ENCODE measurements around the gene CARHSP1.

Gene CARHSP1

DNA sequence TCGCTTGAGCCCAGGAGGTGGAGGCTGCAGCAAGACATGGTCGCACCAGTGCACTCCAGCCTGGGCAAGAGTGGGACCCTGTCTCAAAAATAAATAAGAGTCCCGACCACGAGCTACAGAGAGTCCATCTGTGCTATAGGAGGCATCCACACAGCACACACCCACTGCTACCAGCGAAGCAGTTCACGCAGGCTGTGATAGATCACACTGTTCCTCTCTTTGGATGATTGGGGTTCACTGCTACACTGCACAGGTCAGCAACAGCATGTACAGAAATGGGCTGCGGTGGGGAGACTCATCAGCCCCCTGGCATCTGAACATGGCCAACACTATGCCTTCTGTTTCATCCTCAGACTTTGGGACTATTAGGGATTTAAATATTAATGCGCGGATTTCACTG lies 37.4 kb downstream of the CARHSP1 start:
- Histone ChIP-seq H3K4me1 (ENCODE audit: control insufficient read depth in 2 of 2, insufficient read depth in 2 of 2, low read length in 2 of 2) (no peaks in the 10 kb centered on the region), H3K9ac (ENCODE audit: low read depth in 1 of 2, low read length in 2 of 2) (no peak overlapping the region), H3K27me3 (ENCODE audit: control insufficient read depth in 2 of 2, insufficient read depth in 2 of 2, low read length in 2 of 2) (no peaks in the 10 kb centered on the region), H3K4me3 (ENCODE audit: low read length in 2 of 2) (no peak overlapping the region), H3K36me3 (ENCODE audit: control insufficient read depth in 2 of 2, insufficient read depth in 2 of 2, low read length in 2 of 2) (peaks cover 33 to 34% of the 10 kb centered on the region in 2 donors), H3K27ac (ENCODE audit: low read depth in 2 of 2, low read length in 2 of 2) (no peak overlapping the region), H3K9me3 (ENCODE audit: control insufficient read depth in 2 of 2, low read length in 2 of 2) (no peaks in the 10 kb centered on the region)

DNA sequence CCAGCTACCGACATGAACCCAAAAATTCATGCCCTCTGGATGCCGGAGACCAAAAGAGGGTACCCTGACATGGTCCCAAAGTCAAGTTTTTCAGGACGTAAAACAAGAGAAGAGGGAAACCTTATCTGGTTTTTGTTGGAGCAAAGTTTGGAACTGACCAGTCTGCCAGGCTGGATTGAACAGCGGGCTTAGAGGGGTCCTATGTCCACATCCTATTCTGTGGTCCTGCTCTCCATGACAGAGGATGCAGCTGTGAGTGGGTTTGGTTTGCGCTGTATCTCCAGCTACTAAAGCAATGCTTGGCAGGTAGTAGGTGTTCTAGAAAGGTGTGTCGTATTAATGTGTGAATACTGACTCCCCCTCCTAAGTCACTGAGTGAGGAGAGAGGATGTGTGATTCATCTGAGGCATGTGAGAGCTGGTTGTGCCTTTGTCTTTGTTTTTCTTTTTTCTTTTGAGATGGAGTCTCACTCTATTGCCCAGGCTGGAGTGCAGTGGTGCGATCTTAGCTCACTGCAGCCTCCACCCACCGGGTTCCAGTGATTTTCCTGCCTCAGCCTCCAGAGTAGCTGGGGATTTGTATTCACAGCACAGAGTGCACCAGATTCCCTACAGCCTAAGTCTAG lies 40.2 kb downstream of the CARHSP1 start:
- no peaks in the 10 kb centered on the region for H3K27me3 ChIP-seq (ENCODE audit: control insufficient read depth in 2 of 2, insufficient read depth in 2 of 2, low read length in 2 of 2)
- no peak overlapping the region for H3K27ac ChIP-seq (ENCODE audit: low read depth in 2 of 2, low read length in 2 of 2)
- no peaks in the 10 kb centered on the region for H3K9me3 ChIP-seq (ENCODE audit: control insufficient read depth in 2 of 2, low read length in 2 of 2)
- no peak overlapping the region for H3K9ac ChIP-seq (ENCODE audit: low read depth in 1 of 2, low read length in 2 of 2)
- peaks cover 37 to 40% of the 10 kb centered on the region in 2 donors for H3K36me3 ChIP-seq (ENCODE audit: control insufficient read depth in 2 of 2, insufficient read depth in 2 of 2, low read length in 2 of 2)
- no peak overlapping the region for H3K4me3 ChIP-seq (ENCODE audit: low read length in 2 of 2)
- H3K4me1 ChIP-seq (ENCODE audit: control insufficient read depth in 2 of 2, insufficient read depth in 2 of 2, low read length in 2 of 2), result no peaks in the 10 kb centered on the region

DNA sequence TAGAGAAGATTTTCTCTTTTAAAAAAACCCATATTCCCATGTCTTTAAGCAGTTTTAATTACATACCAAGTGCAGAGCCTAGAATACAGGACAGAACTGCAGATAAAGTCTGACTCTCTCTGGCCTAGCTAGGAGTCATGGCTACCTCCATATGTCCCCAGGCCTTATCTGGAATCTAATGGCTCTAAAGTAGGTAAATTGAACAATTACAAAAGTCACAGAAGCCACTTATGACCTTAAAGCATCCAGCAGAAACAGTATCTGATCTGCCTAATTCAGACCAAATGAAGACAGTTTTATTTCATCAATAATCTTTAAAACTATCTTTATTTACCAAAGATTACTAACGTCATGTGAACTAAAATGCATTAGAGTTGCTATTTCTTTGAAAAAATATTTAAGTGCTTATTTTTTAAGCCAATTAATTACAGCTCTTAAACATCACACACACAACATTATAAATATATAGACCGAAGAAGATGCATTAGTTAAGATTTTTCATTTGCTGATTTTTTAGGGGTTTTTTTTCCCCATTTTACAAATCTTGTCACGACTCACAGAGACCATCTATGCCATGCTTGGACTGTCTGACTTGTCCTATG lies 42.4 kb downstream of the CARHSP1 start:
- H3K9me3 ChIP-seq (ENCODE audit: control insufficient read depth in 2 of 2, low read length in 2 of 2), result no peaks in the 10 kb centered on the region

DNA sequence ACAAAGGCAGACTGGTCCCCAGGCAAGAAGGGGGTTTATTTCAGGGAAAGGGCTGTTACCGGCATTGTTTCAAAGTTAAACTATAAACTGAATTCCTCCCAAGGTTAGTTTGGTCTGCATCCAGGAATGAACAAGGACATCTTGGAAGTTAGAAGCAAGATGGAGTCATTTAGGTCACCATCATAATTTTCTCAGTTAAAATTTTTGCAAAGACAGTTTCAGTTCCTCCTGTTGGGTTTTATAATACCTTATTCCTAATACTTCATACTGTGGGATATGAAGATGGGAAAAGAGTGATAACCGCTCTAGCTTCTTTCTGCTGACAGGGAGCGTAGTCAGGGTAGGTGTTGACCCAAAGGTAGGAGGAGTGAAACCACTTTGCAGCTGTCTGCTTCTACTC lies 46.4 kb downstream of the CARHSP1 start:
- H3K27ac ChIP-seq (ENCODE audit: low read depth in 2 of 2, low read length in 2 of 2), result no peak overlapping the region
- peaks cover 37 to 39% of the 10 kb centered on the region in 2 donors for H3K36me3 ChIP-seq (ENCODE audit: control insufficient read depth in 2 of 2, insufficient read depth in 2 of 2, low read length in 2 of 2)
- no peak overlapping the region for H3K9ac ChIP-seq (ENCODE audit: low read depth in 1 of 2, low read length in 2 of 2)
- H3K4me1 ChIP-seq (ENCODE audit: control insufficient read depth in 2 of 2, insufficient read depth in 2 of 2, low read length in 2 of 2), result no peaks in the 10 kb centered on the region
- no peak overlapping the region for H3K4me3 ChIP-seq (ENCODE audit: low read length in 2 of 2)
- no peaks in the 10 kb centered on the region for H3K27me3 ChIP-seq (ENCODE audit: control insufficient read depth in 2 of 2, insufficient read depth in 2 of 2, low read length in 2 of 2)
- H3K9me3 ChIP-seq (ENCODE audit: control insufficient read depth in 2 of 2, low read length in 2 of 2), result no peaks in the 10 kb centered on the region

More for the DNA sequence above, 42.4 kb downstream of the CARHSP1 start:
- Histone ChIP-seq H3K36me3 (ENCODE audit: control insufficient read depth in 2 of 2, insufficient read depth in 2 of 2, low read length in 2 of 2) (peaks cover 32 to 37% of the 10 kb centered on the region in 2 donors), H3K4me1 (ENCODE audit: control insufficient read depth in 2 of 2, insufficient read depth in 2 of 2, low read length in 2 of 2) (no peaks in the 10 kb centered on the region), H3K27ac (ENCODE audit: low read depth in 2 of 2, low read length in 2 of 2) (no peak overlapping the region), H3K9ac (ENCODE audit: low read depth in 1 of 2, low read length in 2 of 2) (no peak overlapping the region), H3K4me3 (ENCODE audit: low read length in 2 of 2) (no peak overlapping the region), H3K27me3 (ENCODE audit: control insufficient read depth in 2 of 2, insufficient read depth in 2 of 2, low read length in 2 of 2) (no peaks in the 10 kb centered on the region)

DNA sequence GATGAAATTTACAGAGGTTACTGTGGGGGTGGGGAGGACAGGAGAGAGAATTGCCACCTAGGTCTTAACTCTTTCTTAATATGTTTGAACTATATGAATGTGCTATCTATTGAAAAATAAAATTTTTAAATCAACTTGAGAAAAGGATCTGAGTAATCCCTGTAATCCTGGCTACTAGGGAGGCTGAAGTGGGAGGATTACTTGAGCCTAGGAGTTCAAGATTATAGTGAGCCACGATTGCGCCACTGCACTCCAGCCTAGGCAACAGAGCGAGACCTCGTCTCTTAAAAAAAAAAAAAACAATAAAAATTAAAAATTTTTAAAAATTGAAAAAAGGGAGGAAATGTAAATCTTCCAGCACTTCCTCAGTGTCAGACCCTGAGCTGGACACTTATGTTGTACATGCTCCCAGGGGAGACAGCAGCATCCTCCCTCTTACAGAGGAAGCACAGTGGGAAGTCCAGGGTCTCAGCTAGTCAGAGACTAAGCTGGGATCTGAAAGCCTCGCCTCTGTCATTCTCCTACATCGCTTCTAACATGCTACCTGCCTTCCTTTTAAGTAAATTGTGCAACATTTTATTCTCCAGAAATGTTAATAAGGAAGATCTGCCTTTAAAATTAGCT lies 49.3 kb downstream of the CARHSP1 start:
- peaks cover 52 to 53% of the 10 kb centered on the region in 2 donors for H3K36me3 ChIP-seq (ENCODE audit: control insufficient read depth in 2 of 2, insufficient read depth in 2 of 2, low read length in 2 of 2)
- H3K4me1 ChIP-seq (ENCODE audit: control insufficient read depth in 2 of 2, insufficient read depth in 2 of 2, low read length in 2 of 2), result no peaks in the 10 kb centered on the region
- no peak overlapping the region for H3K27ac ChIP-seq (ENCODE audit: low read depth in 2 of 2, low read length in 2 of 2)
- H3K4me3 ChIP-seq (ENCODE audit: low read length in 2 of 2), result no peak overlapping the region
- H3K9me3 ChIP-seq (ENCODE audit: control insufficient read depth in 2 of 2, low read length in 2 of 2), result no peaks in the 10 kb centered on the region
- no peaks in the 10 kb centered on the region for H3K27me3 ChIP-seq (ENCODE audit: control insufficient read depth in 2 of 2, insufficient read depth in 2 of 2, low read length in 2 of 2)
- H3K9ac ChIP-seq (ENCODE audit: low read depth in 1 of 2, low read length in 2 of 2), result no peak overlapping the region

DNA sequence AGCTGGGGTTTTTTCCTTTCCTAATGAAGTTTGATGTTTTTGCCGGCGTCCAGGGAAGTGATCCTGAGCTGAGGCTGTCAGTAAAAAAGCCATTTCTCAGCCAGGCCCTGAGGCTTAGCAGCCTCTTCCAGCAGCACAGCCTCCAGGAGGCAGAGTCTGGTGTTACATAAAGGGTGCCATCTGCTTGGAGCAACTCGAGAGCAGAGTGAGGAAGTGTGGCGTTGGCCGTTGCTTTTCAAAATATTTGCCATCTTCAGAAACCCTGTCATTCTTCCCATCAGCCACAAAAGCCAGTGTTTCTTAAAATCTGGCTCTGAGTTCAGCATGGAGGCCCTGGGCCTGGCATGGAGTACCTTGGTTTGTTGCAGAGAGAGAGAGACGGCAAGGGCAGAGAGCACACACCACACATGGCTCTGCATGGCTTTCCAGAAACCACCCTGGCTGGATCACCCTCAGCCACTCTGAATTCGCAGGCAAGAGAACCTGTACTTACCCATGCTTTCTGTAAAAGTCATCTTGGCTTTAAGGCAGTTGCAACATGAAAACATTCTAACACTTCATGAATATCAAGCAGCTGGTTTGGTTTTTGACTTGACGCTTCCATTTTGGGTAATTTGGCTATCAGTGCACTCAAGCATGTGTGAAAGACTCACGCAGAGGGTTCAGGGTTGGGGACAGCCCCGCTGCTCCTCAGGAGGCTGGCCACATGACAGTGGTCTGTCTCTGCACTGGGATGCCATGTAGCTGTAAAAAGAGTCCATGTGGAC lies 50.1 kb downstream of the CARHSP1 start:
- Histone ChIP-seq H3K4me3 (ENCODE audit: low read length in 2 of 2) (no peak overlapping the region), H3K36me3 (ENCODE audit: control insufficient read depth in 2 of 2, insufficient read depth in 2 of 2, low read length in 2 of 2) (peaks cover 53 to 61% of the 10 kb centered on the region in 2 donors), H3K4me1 (ENCODE audit: control insufficient read depth in 2 of 2, insufficient read depth in 2 of 2, low read length in 2 of 2) (no peaks in the 10 kb centered on the region), H3K9me3 (ENCODE audit: control insufficient read depth in 2 of 2, low read length in 2 of 2) (no peaks in the 10 kb centered on the region), H3K9ac (ENCODE audit: low read depth in 1 of 2, low read length in 2 of 2) (no peak overlapping the region), H3K27me3 (ENCODE audit: control insufficient read depth in 2 of 2, insufficient read depth in 2 of 2, low read length in 2 of 2) (no peaks in the 10 kb centered on the region), H3K27ac (ENCODE audit: low read depth in 2 of 2, low read length in 2 of 2) (no peak overlapping the region)

DNA sequence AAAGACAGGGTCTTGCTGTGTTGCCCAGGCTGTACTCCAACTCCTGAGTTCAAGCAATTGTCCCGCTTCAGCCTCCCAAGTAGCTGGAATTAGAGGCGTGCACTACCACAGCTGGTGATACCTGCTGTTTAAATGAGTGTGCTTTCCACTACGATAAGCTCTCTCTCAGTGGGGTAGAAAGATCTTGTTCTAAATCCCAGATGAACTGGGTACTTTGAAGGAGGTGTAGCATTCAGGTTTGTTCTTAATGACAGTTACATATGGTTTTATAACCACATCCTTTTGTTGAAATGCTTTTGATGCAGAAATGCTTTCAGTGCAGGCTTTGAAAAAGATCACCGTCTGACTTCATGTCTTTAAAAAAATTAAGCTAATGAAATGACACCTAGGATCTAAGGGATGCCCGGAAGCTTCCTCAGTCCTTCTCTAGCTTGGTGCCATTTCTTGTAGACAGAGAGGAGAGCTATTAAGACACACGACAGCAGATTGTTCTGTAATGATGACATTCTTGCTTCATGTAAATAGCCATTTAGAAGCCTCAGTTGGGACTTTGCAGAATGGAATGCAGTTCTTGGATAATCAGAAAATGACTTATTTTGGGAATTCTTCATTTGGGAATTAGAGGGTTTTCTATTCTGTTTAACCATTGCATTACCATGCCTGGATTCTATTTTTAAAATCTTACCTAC lies 51.7 kb downstream of the CARHSP1 start:
- H3K9me3 ChIP-seq (ENCODE audit: control insufficient read depth in 2 of 2, low read length in 2 of 2), result no peaks in the 10 kb centered on the region
- H3K4me1 ChIP-seq (ENCODE audit: control insufficient read depth in 2 of 2, insufficient read depth in 2 of 2, low read length in 2 of 2), result no peaks in the 10 kb centered on the region
- H3K36me3 ChIP-seq (ENCODE audit: control insufficient read depth in 2 of 2, insufficient read depth in 2 of 2, low read length in 2 of 2), result peaks cover 66 to 76% of the 10 kb centered on the region in 2 donors
- H3K4me3 ChIP-seq (ENCODE audit: low read length in 2 of 2), result no peak overlapping the region
- no peak overlapping the region for H3K9ac ChIP-seq (ENCODE audit: low read depth in 1 of 2, low read length in 2 of 2)
- H3K27ac ChIP-seq (ENCODE audit: low read depth in 2 of 2, low read length in 2 of 2), result no peak overlapping the region
- no peaks in the 10 kb centered on the region for H3K27me3 ChIP-seq (ENCODE audit: control insufficient read depth in 2 of 2, insufficient read depth in 2 of 2, low read length in 2 of 2)

DNA sequence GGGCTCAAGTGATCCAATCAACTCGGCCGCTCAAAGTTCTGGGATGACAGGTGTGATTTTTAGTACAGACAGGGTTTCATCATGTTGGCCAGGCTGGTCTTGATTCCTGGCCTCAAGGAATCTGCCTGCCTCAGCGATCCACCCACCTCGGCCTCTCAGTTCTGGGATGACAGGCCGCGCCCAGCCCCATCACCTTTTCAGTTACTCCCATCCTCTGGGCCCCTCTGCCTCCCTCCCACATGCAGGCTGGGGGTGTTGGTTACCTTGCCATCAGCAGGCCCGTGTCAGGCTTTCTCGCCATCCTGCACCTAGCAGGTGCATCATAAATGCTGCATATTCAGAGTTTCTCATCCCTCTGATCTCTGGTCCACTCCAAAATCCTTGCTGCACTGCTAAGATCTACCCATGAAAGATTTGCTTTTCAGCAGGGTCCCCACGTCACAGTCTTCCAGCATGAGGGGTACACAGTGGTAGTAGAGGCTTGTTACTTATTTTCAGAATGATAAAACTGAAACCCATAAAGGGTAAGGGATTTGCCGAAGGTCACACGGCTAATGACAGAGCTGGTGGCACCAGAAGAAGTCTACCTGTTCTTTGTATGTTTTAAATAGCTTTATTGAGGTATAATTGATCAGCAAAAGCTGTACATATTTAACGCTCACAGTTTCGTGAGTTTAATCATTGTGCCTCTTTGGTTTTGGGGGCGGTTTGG lies 54.6 kb downstream of the CARHSP1 start:
- no peaks in the 10 kb centered on the region for H3K27me3 ChIP-seq (ENCODE audit: control insufficient read depth in 2 of 2, insufficient read depth in 2 of 2, low read length in 2 of 2)
- no peaks in the 10 kb centered on the region for H3K4me1 ChIP-seq (ENCODE audit: control insufficient read depth in 2 of 2, insufficient read depth in 2 of 2, low read length in 2 of 2)
- H3K27ac ChIP-seq (ENCODE audit: low read depth in 2 of 2, low read length in 2 of 2), result no peak overlapping the region
- no peak overlapping the region for H3K4me3 ChIP-seq (ENCODE audit: low read length in 2 of 2)
- H3K36me3 ChIP-seq (ENCODE audit: control insufficient read depth in 2 of 2, insufficient read depth in 2 of 2, low read length in 2 of 2), result peaks cover 68 to 82% of the 10 kb centered on the region in 2 donors
- H3K9ac ChIP-seq (ENCODE audit: low read depth in 1 of 2, low read length in 2 of 2), result no peak overlapping the region
- H3K9me3 ChIP-seq (ENCODE audit: control insufficient read depth in 2 of 2, low read length in 2 of 2), result no peaks in the 10 kb centered on the region

DNA sequence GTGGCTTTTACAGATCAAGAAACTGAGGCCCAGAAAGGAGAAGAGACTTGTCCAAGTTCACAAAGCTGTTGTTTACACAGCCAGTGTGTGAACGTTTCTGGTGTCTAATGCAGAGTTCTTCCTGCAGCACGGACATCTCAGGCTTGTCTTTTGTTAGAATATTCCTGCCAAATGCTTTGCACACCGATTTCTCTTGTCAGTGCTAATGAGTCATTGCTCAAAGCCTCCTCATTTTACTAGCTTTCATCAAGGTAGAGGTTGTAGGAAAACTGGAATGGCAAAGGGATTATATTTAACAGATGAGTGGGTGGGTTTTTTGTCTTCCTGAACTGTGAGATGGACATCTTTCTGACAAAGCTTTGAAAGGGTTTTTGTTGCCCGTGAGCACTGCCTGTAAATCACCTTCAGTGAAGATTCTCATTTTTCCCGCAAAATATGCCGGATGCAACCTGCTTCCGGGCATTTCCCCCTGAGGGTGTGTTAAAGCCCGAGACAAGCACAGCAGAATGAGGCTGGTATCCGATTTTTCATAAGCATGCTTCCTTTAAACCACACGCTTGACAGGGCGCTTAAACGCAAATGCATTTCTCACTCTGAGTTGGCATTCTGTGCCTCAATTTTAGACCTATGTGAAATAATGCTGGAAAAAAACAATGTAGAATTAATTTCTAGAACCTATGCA lies 56.5 kb downstream of the CARHSP1 start:
- H3K4me3 ChIP-seq (ENCODE audit: low read length in 2 of 2), result no peak overlapping the region
- no peak overlapping the region for H3K9ac ChIP-seq (ENCODE audit: low read depth in 1 of 2, low read length in 2 of 2)
- no peak overlapping the region for H3K27ac ChIP-seq (ENCODE audit: low read depth in 2 of 2, low read length in 2 of 2)
- H3K27me3 ChIP-seq (ENCODE audit: control insufficient read depth in 2 of 2, insufficient read depth in 2 of 2, low read length in 2 of 2), result no peaks in the 10 kb centered on the region
- no peaks in the 10 kb centered on the region for H3K9me3 ChIP-seq (ENCODE audit: control insufficient read depth in 2 of 2, low read length in 2 of 2)
- H3K36me3 ChIP-seq (ENCODE audit: control insufficient read depth in 2 of 2, insufficient read depth in 2 of 2, low read length in 2 of 2), result peaks cover 73 to 89% of the 10 kb centered on the region in 2 donors
- H3K4me1 ChIP-seq (ENCODE audit: control insufficient read depth in 2 of 2, insufficient read depth in 2 of 2, low read length in 2 of 2), result no peaks in the 10 kb centered on the region
